OCI-LY3 (cell line): ENCODE data around the gene BATF.

Experiments used
- CTCF ChIP-seq: fragments of 200-600, 300-600 bp; sonication (generic); IDR thresholded peaks from 2 replicates; pipeline ENCODE4 v1.5.1; 2014; ENCODE audit warnings: antibody characterized with exemption, low read length, low read depth
- EZH2phosphoT487 ChIP-seq: fragments of 200-600 bp; shearing (Covaris generic); IDR thresholded peaks from 2 replicates; pipeline ENCODE4 v1.6.1; 2018; ENCODE audit warnings: antibody characterized with exemption, mixed run types, low read depth

GRCh38 chr14:75568140-75568539 is 45.9 kb downstream of the BATF start:
- TF ChIP-seq CTCF (no peak), EZH2phosphoT487 (no peak)
